Loucy (cell line): Measurements from ENCODE around the gene HLA-DOB.

ENCODE experiments used
- EZH2phosphoT487 ChIP-seq: fragments of 200-600 bp; IDR thresholded peaks from 2 replicates; pipeline ENCODE4 v1.6.1; 2018; ENCODE audit warnings: antibody characterized with exemption, mild to moderate bottlenecking, moderate library complexity, borderline replicate concordance
- TF ChIP-seq, protein P1 (sequence below): fragments of 200-600 bp; sonication (generic); conservative IDR thresholded peaks from 2 replicates; pipeline ENCODE4 v1.5.1; 2014; ENCODE audit warnings: mild to moderate bottlenecking, antibody characterized with exemption, low read length

DNA sequence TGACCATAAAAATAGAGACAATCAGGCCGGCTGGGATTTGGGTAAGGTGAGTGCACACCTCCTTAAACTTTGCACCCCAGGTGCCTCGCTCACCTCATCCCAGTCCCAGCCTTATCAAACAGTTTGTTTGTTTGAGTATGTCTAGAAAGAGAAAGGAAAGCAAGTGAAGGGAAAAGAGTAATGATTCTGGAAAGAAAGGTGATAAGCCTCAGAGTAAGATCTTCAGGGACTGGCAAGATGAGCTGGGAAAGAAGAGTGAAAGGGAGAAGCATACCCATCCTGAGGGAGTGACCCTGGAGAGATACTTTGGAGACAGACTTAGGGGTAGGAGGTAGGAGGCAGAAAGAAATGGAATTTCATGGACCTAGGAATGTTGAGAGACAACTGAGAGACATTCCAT is 20.1 kb upstream of the HLA-DOB start:
- TF ChIP-seq, protein P1, sequence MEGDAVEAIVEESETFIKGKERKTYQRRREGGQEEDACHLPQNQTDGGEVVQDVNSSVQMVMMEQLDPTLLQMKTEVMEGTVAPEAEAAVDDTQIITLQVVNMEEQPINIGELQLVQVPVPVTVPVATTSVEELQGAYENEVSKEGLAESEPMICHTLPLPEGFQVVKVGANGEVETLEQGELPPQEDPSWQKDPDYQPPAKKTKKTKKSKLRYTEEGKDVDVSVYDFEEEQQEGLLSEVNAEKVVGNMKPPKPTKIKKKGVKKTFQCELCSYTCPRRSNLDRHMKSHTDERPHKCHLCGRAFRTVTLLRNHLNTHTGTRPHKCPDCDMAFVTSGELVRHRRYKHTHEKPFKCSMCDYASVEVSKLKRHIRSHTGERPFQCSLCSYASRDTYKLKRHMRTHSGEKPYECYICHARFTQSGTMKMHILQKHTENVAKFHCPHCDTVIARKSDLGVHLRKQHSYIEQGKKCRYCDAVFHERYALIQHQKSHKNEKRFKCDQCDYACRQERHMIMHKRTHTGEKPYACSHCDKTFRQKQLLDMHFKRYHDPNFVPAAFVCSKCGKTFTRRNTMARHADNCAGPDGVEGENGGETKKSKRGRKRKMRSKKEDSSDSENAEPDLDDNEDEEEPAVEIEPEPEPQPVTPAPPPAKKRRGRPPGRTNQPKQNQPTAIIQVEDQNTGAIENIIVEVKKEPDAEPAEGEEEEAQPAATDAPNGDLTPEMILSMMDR, result no peak
- no peak for TF ChIP-seq EZH2phosphoT487
